A673 (cell line): ENCODE data around the gene CRELD2. TPM values are rescaled to one million over a fixed set of nuclear protein-coding genes. Genes with fewer than 3 reads are reported as not detected.

Experiments used
- BruUV-seq: library from RNA; stranded (reverse); fragments of 400-500 nt; replicated peaks from 2 replicates; lab custom pipeline; 2021; lab: Mats Ljungman, UMichigan
- CTCF ChIA-PET: fragments of 300-600 bp; sonication (Branson Sonifier 250); formaldehyde crosslinking; loops from one replicate; lab custom pipeline; 2022; ENCODE audit warnings: antibody characterized with exemption; lab: Charles Lee
- POLR2A ChIA-PET: fragments of 300-600 bp; sonication (Branson Sonifier 250); formaldehyde crosslinking; loops from one replicate; lab custom pipeline; 2022; ENCODE audit warnings: antibody characterized with exemption; ENCODE audit not compliant: low non-redundant PET; lab: Charles Lee
- DNase-seq: peaks from one replicate; pipeline ENCODE4 v3.0.0-alpha.2; 2015; ENCODE audit warnings: low spot score
- H3K27ac ChIP-seq: fragments of 200-600 bp; sonication (generic); 2 replicates; pipeline ENCODE4 v1.5.1; 2016; ENCODE audit warnings: mixed run types, low read depth, mild to moderate bottlenecking, mixed read lengths, antibody characterized with exemption, low read length; ENCODE audit not compliant: poor library complexity, severe bottlenecking
- H3K27me3 ChIP-seq: fragments of 200-600 bp; sonication (generic); replicated peaks from 2 replicates; pipeline ENCODE4 v1.6.1; 2017; ENCODE audit warnings: mixed run types, low read depth, mild to moderate bottlenecking, mixed read lengths, antibody characterized with exemption, low read length; ENCODE audit not compliant: insufficient read depth, poor library complexity
- H3K36me3 ChIP-seq: fragments of 200-600 bp; sonication (generic); 2 replicates; pipeline ENCODE4 v1.6.1; 2016; ENCODE audit warnings: mixed run types, mild to moderate bottlenecking, mixed read lengths, antibody characterized with exemption, low read length; ENCODE audit not compliant: insufficient read depth, poor library complexity, severe bottlenecking
- H3K4me1 ChIP-seq: fragments of 200-600 bp; sonication (generic); 2 replicates; pipeline ENCODE4 v1.6.1; 2017; ENCODE audit warnings: mixed run types, mild to moderate bottlenecking, mixed read lengths, antibody characterized with exemption, low read length; ENCODE audit not compliant: insufficient read depth, poor library complexity, severe bottlenecking
- H3K4me3 ChIP-seq: fragments of 200-600 bp; sonication (generic); 2 replicates; pipeline ENCODE4 v1.5.1; 2016; ENCODE audit warnings: low read depth, mixed run types, mild to moderate bottlenecking, mixed read lengths, low read length; ENCODE audit not compliant: poor library complexity, severe bottlenecking
- H3K9me3 ChIP-seq: fragments of 200-600 bp; sonication (generic); 2 replicates; pipeline ENCODE4 v1.6.1; 2016; ENCODE audit warnings: mixed run types, low read depth, mild to moderate bottlenecking, mixed read lengths, antibody characterized with exemption, low read length; ENCODE audit not compliant: poor library complexity, severe bottlenecking
- EZH2 ChIP-seq: fragments of 200-600 bp; sonication (generic); IDR thresholded peaks from 2 replicates; pipeline ENCODE4 v1.6.1; 2017; ENCODE audit warnings: borderline replicate concordance, low read depth, mild to moderate bottlenecking, mixed read lengths, antibody characterized with exemption, low read length; ENCODE audit not compliant: poor library complexity, severe bottlenecking
- intact Hi-C: fragments of 100-400 bp; cut with micrococcal nuclease; formaldehyde crosslinking; loops from one replicate; pipeline ENCODE4 v1.10.0; 2022; ENCODE audit not compliant: unreplicated experiment
- total RNA-seq: library from RNA; stranded (reverse); gene quantifications from 2 replicates; pipeline ENCODE4 v1.2.3, GENCODE V29; 2021
- TF ChIP-seq, protein P1 (sequence below): fragments of 300-800, 200-600 bp; sonication (generic); conservative IDR thresholded peaks from 2 replicates; pipeline ENCODE4 v1.5.1; 2017; ENCODE audit warnings: low read depth, mild to moderate bottlenecking, antibody characterized with exemption, low read length, moderate library complexity, mixed read lengths

The CRELD2 gene
- total RNA-seq, 1 experiment from 2014 or later = 54.7 TPM

- Histone ChIP-seq H3K36me3 (peaks cover 54% of the 10 kb centered on the region), H3K9me3 (no peaks in the 10 kb centered on the region), H3K27me3 (no peaks in the 10 kb centered on the region), H3K27ac (no peak overlapping the region), H3K4me1 (peaks cover 9% of the 10 kb centered on the region), H3K4me3 (no peak overlapping the region)
- ChIA-PET POLR2A (no interaction called here), CTCF (no interaction called here)
- BruUV-seq = no TSS peak
- intact Hi-C loops = no loop called here
- DNase-seq = no peak
- TF ChIP-seq EZH2 = no peak
- TF ChIP-seq, protein P1, sequence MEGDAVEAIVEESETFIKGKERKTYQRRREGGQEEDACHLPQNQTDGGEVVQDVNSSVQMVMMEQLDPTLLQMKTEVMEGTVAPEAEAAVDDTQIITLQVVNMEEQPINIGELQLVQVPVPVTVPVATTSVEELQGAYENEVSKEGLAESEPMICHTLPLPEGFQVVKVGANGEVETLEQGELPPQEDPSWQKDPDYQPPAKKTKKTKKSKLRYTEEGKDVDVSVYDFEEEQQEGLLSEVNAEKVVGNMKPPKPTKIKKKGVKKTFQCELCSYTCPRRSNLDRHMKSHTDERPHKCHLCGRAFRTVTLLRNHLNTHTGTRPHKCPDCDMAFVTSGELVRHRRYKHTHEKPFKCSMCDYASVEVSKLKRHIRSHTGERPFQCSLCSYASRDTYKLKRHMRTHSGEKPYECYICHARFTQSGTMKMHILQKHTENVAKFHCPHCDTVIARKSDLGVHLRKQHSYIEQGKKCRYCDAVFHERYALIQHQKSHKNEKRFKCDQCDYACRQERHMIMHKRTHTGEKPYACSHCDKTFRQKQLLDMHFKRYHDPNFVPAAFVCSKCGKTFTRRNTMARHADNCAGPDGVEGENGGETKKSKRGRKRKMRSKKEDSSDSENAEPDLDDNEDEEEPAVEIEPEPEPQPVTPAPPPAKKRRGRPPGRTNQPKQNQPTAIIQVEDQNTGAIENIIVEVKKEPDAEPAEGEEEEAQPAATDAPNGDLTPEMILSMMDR = no peak
Observed at GRCh38 chr22:49886346-49887063, 31.9 kb upstream of the CRELD2 start.

- H3K4me3 ChIP-seq = no peak overlapping the region
- H3K4me1 ChIP-seq = peaks cover 7% of the 10 kb centered on the region
- POLR2A ChIA-PET = no interaction called here
- DNase-seq = no peak
- intact Hi-C loops = no loop called here
- H3K36me3 ChIP-seq = peaks cover 54% of the 10 kb centered on the region
- no peaks in the 10 kb centered on the region for H3K27me3 ChIP-seq
- CTCF ChIA-PET = no interaction called here
- TF ChIP-seq, protein P1 = no peak
- TF ChIP-seq EZH2 = no peak
- BruUV-seq = no TSS peak
- H3K9me3 ChIP-seq = no peaks in the 10 kb centered on the region
- no peak overlapping the region for H3K27ac ChIP-seq
Observed at GRCh38 chr22:49887064-49887451, 31.4 kb upstream of the CRELD2 start.

DNA sequence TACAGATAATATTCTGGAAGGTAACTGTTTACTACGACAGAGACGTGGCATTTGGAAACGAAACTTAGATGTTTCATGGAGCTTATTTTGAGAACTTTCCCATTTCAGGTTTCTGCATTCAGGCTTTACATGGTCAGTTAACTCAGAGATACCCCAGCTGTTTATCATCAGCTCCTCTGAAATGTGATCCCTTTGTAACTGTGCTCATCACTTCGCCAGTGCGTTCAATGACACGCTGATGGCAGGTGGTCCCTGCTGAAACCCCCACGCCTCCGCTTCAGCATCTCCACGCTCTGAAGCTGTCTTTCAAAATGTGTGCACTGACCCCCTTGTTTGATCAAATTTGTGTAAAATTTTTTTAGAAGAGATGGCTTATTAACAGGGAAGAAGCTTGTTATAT, 30.7 kb upstream of the CRELD2 start:
- H3K4me1 ChIP-seq = peaks cover under 1% of the 10 kb centered on the region
- no TSS peak for BruUV-seq
- no peaks in the 10 kb centered on the region for H3K27me3 ChIP-seq
- peaks cover 54% of the 10 kb centered on the region for H3K36me3 ChIP-seq
- no peaks in the 10 kb centered on the region for H3K9me3 ChIP-seq
- ChIA-PET CTCF (interaction anchor here (0.6 kb wide), 1 partner anchor 44 kb away, joined by 3 read pairs; no protein-coding TSS in a partner anchor), POLR2A (no interaction called here)
- no peak overlapping the region for H3K27ac ChIP-seq
- intact Hi-C loops = no loop called here
- H3K4me3 ChIP-seq = no peak overlapping the region
- TF ChIP-seq EZH2 = no peak
- TF ChIP-seq, protein P1 = no peak
- no peak for DNase-seq
